Breast epithelium (tissue), 3 donors: ENCODE results near the gene ZNF708. TPM values are rescaled to one million over a fixed set of nuclear protein-coding genes. Genes with fewer than 3 reads are reported as not detected.

Experiments used
- total RNA-seq, 3 donors: library from RNA; depleted of rRNA; stranded (reverse); fragments of >200 nt; gene quantifications; one replicate each; pipeline ENCODE4 v1.1.0, GENCODE V29; 2016

The ZNF708 gene
- total RNA-seq, 3 donors from 2014 or later = 13.1 to 29.6 (median 22.6) TPM

Other genes with a start within 250 kb of the ZNF708 start
- gene ZNF714, start 247.2 kb downstream of the ZNF708 start, total RNA-seq = 10 to 100 TPM in 2 of 3 donors, 1 to 10 TPM in 1; 5.8 to 15.2 (median 11.1) TPM
- gene ZNF431, start 187.4 kb downstream of the ZNF708 start, total RNA-seq = 10 to 100 TPM; 11.1 to 28.1 (median 11.8) TPM
- gene ZNF738, start 29.6 kb upstream of the ZNF708 start, total RNA-seq = 1 to 10 TPM; 7.8 to 9.5 (median 8.8) TPM
- gene ZNF493, start 67.7 kb upstream of the ZNF708 start, total RNA-seq = 10 to 100 TPM; 23.0 to 72.2 (median 47.5) TPM
- 10 to 100 TPM; 12.8 to 35.4 (median 30.5) TPM for gene ZNF429, start 176.2 kb upstream of the ZNF708 start, total RNA-seq